H1 (cell line): ENCODE measurements around the gene PITX1. TPM values are rescaled to one million over a fixed set of nuclear protein-coding genes. Genes with fewer than 3 reads are reported as not detected.

Experiments
- CTCF ChIA-PET: fragments of 300-600 bp; sonication (Branson Sonifier 250); formaldehyde crosslinking; loops from one replicate; lab custom pipeline; 2021; ENCODE audit not compliant: partially characterized antibody; lab: Charles Lee
- POLR2A ChIA-PET: fragments of 300-600 bp; sonication (Branson Sonifier 250); formaldehyde crosslinking; loops from one replicate; lab custom pipeline; 2021; ENCODE audit warnings: inconsistent platforms; ENCODE audit not compliant: partially characterized antibody; lab: Charles Lee
- DNase-seq, 2 experiments: peaks; one replicate each; pipeline versions ENCODE4 v3.0.0 to v3.0.0-alpha.2; 2010 to 2022; ENCODE audit warnings: low spot score in 2 of 2, low read depth in 1 of 2, mixed read lengths in 1 of 2
- FAIRE-seq: peaks from 2 replicates; lab custom pipeline; 2011; peaks lifted over from hg19 to GRCh38; lab: Jason Lieb, UNC
- H2AFZ ChIP-seq: 2 replicates; pipeline ENCODE4 v1.8.1; 2012; ENCODE audit warnings: low read length, inconsistent platforms
- H2AK5ac ChIP-seq: 2 replicates; pipeline ENCODE4 v1.6.1; 2013; ENCODE audit warnings: low read depth, low read length
- H2BK120ac ChIP-seq: replicated peaks from 2 replicates; pipeline ENCODE3; 2013; ENCODE audit warnings: low read depth, low read length, inconsistent platforms
- H2BK12ac ChIP-seq: 2 replicates; pipeline ENCODE4 v1.6.1; 2013; ENCODE audit warnings: low read depth, low read length
- H2BK15ac ChIP-seq: 2 replicates; pipeline ENCODE4 v1.6.1; 2013; ENCODE audit warnings: low read length
- H2BK20ac ChIP-seq: 2 replicates; pipeline ENCODE4 v1.6.1; 2013; ENCODE audit warnings: low read length
- H2BK5ac ChIP-seq: 2 replicates; pipeline ENCODE4 v1.6.1; 2013; ENCODE audit warnings: low read depth, low read length
- H3K14ac ChIP-seq: 2 replicates; pipeline ENCODE4 v1.6.1; 2013; ENCODE audit warnings: inconsistent platforms; ENCODE audit not compliant: insufficient read length
- H3K18ac ChIP-seq: 2 replicates; pipeline ENCODE4 v1.6.1; 2013; ENCODE audit warnings: low read length; ENCODE audit errors: extremely low read depth
- H3K23ac ChIP-seq: 2 replicates; pipeline ENCODE4 v1.6.1; 2013; ENCODE audit warnings: inconsistent platforms; ENCODE audit not compliant: insufficient read length
- H3K23me2 ChIP-seq: 2 replicates; pipeline ENCODE4 v1.6.1; 2013; ENCODE audit warnings: low read depth, low read length
- H3K27ac ChIP-seq: 2 replicates; pipeline ENCODE4 v1.6.1; 2011; ENCODE audit warnings: low read depth, low read length, inconsistent platforms
- H3K27me3 ChIP-seq, 4 experiments: replicated peaks in 1 of 4; 1 replicate in 1 of 4; 2 replicates in 3 of 4; pipeline versions ENCODE4 v1.6.1 to v1.8.1; 2011 to 2013; ENCODE audit warnings: low read length in 3 of 4, mild to moderate bottlenecking in 3 of 4, inconsistent platforms in 2 of 4, mixed read lengths in 2 of 4, moderate library complexity in 1 of 4; ENCODE audit not compliant: control insufficient read depth in 3 of 4, insufficient read depth in 3 of 4; ENCODE audit errors: extremely low read depth in 1 of 4
- H3K36me3 ChIP-seq, 4 experiments: 2 replicates each; pipeline versions ENCODE4 v1.6.1 to v1.8.1; 2011 to 2013; ENCODE audit warnings: mild to moderate bottlenecking in 4 of 4, low read length in 3 of 4, moderate library complexity in 2 of 4, control low read depth in 1 of 4, inconsistent platforms in 1 of 4; ENCODE audit not compliant: insufficient read depth in 4 of 4, control insufficient read depth in 2 of 4
- H3K4ac ChIP-seq: replicated peaks from 2 replicates; pipeline ENCODE3; 2013; ENCODE audit warnings: low read length, low read depth, mixed read lengths, inconsistent platforms; ENCODE audit not compliant: insufficient read length
- H3K4me1 ChIP-seq, 4 experiments: replicated peaks in 1 of 4; 1 replicate in 1 of 4; 2 replicates in 3 of 4; pipeline versions ENCODE4 v1.6.1 to v1.8.1; 2011 to 2013; ENCODE audit warnings: low read length in 3 of 4, inconsistent platforms in 2 of 4, mixed read lengths in 1 of 4; ENCODE audit not compliant: insufficient read depth in 4 of 4, control insufficient read depth in 3 of 4
- H3K4me2 ChIP-seq, 2 experiments: 2 replicates each; pipeline versions ENCODE4 v1.6.1 to v1.8.1; 2011 to 2013; ENCODE audit warnings: low read depth in 2 of 2, low read length in 2 of 2, control low read depth in 1 of 2, inconsistent platforms in 1 of 2, mild to moderate bottlenecking in 1 of 2; ENCODE audit not compliant: insufficient read depth in 1 of 2
- H3K4me3 ChIP-seq, 4 experiments: fragments of 200-600, 300-600 bp in 1 of 4; sonication (generic), shearing (Covaris generic), sonication (Bioruptor Twin) in 1 of 4; 2 replicates each; pipeline versions ENCODE4 v1.5.1 to v1.8.1; 2011 to 2016; ENCODE audit warnings: low read length in 4 of 4, low read depth in 3 of 4, control low read depth in 2 of 4, inconsistent platforms in 2 of 4, mild to moderate bottlenecking in 2 of 4, mixed read lengths in 1 of 4, moderate library complexity in 1 of 4; ENCODE audit not compliant: insufficient read depth in 2 of 4; ENCODE audit errors: extremely low read depth in 1 of 4
- H3K56ac ChIP-seq: replicated peaks from 2 replicates; pipeline ENCODE3; 2013; ENCODE audit warnings: low read depth, mild to moderate bottlenecking, mixed read lengths, low read length, inconsistent platforms; ENCODE audit not compliant: insufficient read length
- H3K79me1 ChIP-seq: 2 replicates; pipeline ENCODE4 v1.6.1; 2013; ENCODE audit warnings: low read depth, low read length, control low read depth
- H3K79me2 ChIP-seq, 2 experiments: 2 replicates each; pipeline versions ENCODE4 v1.6.1 to v1.8.1; 2012 to 2013; ENCODE audit warnings: low read length in 2 of 2, mild to moderate bottlenecking in 2 of 2, inconsistent platforms in 1 of 2; ENCODE audit not compliant: insufficient read depth in 2 of 2, control insufficient read depth in 1 of 2
- H3K9ac ChIP-seq, 4 experiments: replicated peaks in 1 of 4; 1 replicate in 1 of 4; 2 replicates in 3 of 4; pipeline versions ENCODE4 v1.6.1 to v1.8.1; 2011 to 2013; ENCODE audit warnings: low read depth in 3 of 4, low read length in 3 of 4, control low read depth in 2 of 4, mild to moderate bottlenecking in 2 of 4, moderate library complexity in 2 of 4, inconsistent platforms in 1 of 4; ENCODE audit errors: extremely low read depth in 1 of 4
- H3K9me3 ChIP-seq, 2 experiments: 2 replicates each; pipeline versions ENCODE4 v1.6.1 to v1.8.1; 2012 to 2013; ENCODE audit warnings: mild to moderate bottlenecking in 2 of 2, moderate library complexity in 2 of 2, control low read depth in 1 of 2, inconsistent platforms in 1 of 2, low read depth in 1 of 2, low read length in 1 of 2, mixed read lengths in 1 of 2; ENCODE audit not compliant: insufficient read depth in 2 of 2
- H4K20me1 ChIP-seq, 2 experiments: replicated peaks in 1 of 2; 2 replicates each; pipeline versions ENCODE3 to v1.8.1; 2011 to 2013; ENCODE audit warnings: inconsistent platforms in 2 of 2, low read length in 2 of 2, mild to moderate bottlenecking in 1 of 2; ENCODE audit not compliant: insufficient read depth in 2 of 2, control insufficient read depth in 1 of 2
- H4K5ac ChIP-seq: 2 replicates; pipeline ENCODE4 v1.6.1; 2013; ENCODE audit warnings: low read length, low read depth, mixed read lengths, inconsistent platforms; ENCODE audit not compliant: insufficient read length
- H4K8ac ChIP-seq: 2 replicates; pipeline ENCODE4 v1.8.0; 2013; ENCODE audit warnings: mild to moderate bottlenecking, moderate library complexity, low read length, inconsistent platforms; ENCODE audit not compliant: insufficient read depth; ENCODE audit errors: extremely low read depth
- H4K91ac ChIP-seq: replicated peaks from 2 replicates; pipeline ENCODE3; 2013; ENCODE audit warnings: low read length, mixed read lengths, inconsistent platforms; ENCODE audit not compliant: insufficient read length
- ASH2L ChIP-seq: fragments of 200-600, 300-600 bp; sonication (generic); IDR thresholded peaks from one replicate; pipeline ENCODE4 v1.7.1; 2017; ENCODE audit warnings: low read length
- BRCA1 ChIP-seq: IDR thresholded peaks from 2 replicates; pipeline ENCODE4 v1.6.1; 2012; ENCODE audit warnings: low read depth, low read length, improper control_type of control experiment
- FOSL1 ChIP-seq: IDR thresholded peaks from 2 replicates; pipeline ENCODE4 v1.6.1; 2011; ENCODE audit warnings: mild to moderate bottlenecking, low read depth, low read length, moderate library complexity; ENCODE audit not compliant: insufficient read depth
- GABPA ChIP-seq: IDR thresholded peaks from 2 replicates; pipeline ENCODE4 v1.6.1; 2011; ENCODE audit warnings: mild to moderate bottlenecking, low read length, moderate library complexity, borderline replicate concordance; ENCODE audit not compliant: insufficient read depth
- GTF2F1 ChIP-seq: IDR thresholded peaks from 2 replicates; pipeline ENCODE4 v1.6.1; 2012; ENCODE audit warnings: low read depth, low read length, improper control_type of control experiment, borderline replicate concordance
- HDAC2 ChIP-seq, 2 experiments: fragments of 300-600 bp in 1 of 2; sonication (generic) in 1 of 2; IDR thresholded peaks; 2 replicates each; pipeline ENCODE4 v1.6.1; 2011 to 2012; ENCODE audit warnings: low read depth in 2 of 2, low read length in 2 of 2, mild to moderate bottlenecking in 2 of 2, moderate library complexity in 2 of 2, borderline replicate concordance in 1 of 2, inconsistent platforms in 1 of 2
- JUND ChIP-seq: IDR thresholded peaks from 2 replicates; pipeline ENCODE4 v1.6.1; 2011; ENCODE audit warnings: mild to moderate bottlenecking, improper control_type of control experiment, low read length
- KDM5A ChIP-seq: fragments of 200-600 bp; IDR thresholded peaks from 2 replicates; pipeline ENCODE4 v1.7.1; 2012; ENCODE audit warnings: mild to moderate bottlenecking, low read length, inconsistent platforms, mixed read lengths
- NANOG ChIP-seq: IDR thresholded peaks from 2 replicates; pipeline ENCODE4 v1.6.1; 2011; ENCODE audit warnings: low read length, low read depth, mild to moderate bottlenecking, inconsistent platforms; ENCODE audit not compliant: insufficient read depth, poor library complexity, severe bottlenecking
- POLR2AphosphoS5 ChIP-seq: IDR thresholded peaks from 2 replicates; pipeline ENCODE4 v1.6.1; 2011; ENCODE audit warnings: low read depth, low read length
- SAP30 ChIP-seq: fragments of 300-600 bp; sonication (generic); IDR thresholded peaks from 2 replicates; pipeline ENCODE4 v1.7.1; 2012; ENCODE audit warnings: low read length, moderate library complexity, mild to moderate bottlenecking, inconsistent platforms; ENCODE audit not compliant: insufficient read depth, insufficient replicate concordance
- YY1 ChIP-seq: IDR thresholded peaks from 2 replicates; pipeline ENCODE4 v1.6.1; 2011; ENCODE audit warnings: low read depth, mild to moderate bottlenecking, low read length
- ZNF274 ChIP-seq: IDR thresholded peaks from 2 replicates; pipeline ENCODE4 v1.7.0; 2012; ENCODE audit warnings: low read length, borderline replicate concordance; ENCODE audit errors: extremely low read depth
- WGBS, 2 experiments: shearing (Covaris generic) in 1 of 2; methylation state at CpG; one replicate each; pipeline versions ENCODE4 v1.1.6 to v1.1.7; 2013 to 2015; ENCODE audit warnings: low lambda C conversion rate in 2 of 2, mixed read lengths in 2 of 2, inconsistent platforms in 1 of 2, low coverage in 1 of 2, missing lambda C conversion rate in 1 of 2; ENCODE audit not compliant: insufficient replicate concordance in 2 of 2, insufficient coverage in 1 of 2, insufficient read length in 1 of 2; ENCODE audit errors: extremely low coverage in 1 of 2, missing lambda C conversion rate in 1 of 2; 5-methylcytosine and 5-hydroxymethylcytosine counted together
- polyA plus RNA-seq, 7 experiments: library from polyadenylated mRNA; depleted of rRNA in 3 of 7; stranded (reverse) in 5 of 7; unstranded in 2 of 7; fragments of >200 nt in 5 of 7; fragments of 200-250 nt in 2 of 7; gene quantifications; 1 replicate in 5 of 7; 2 replicates in 1 of 7; 4 replicates in 1 of 7; pipeline versions ENCODE4 v1.2.1 to v1.2.3, GENCODE V29; 2011 to 2013; ENCODE audit warnings: missing spikeins in 2 of 7, mixed read lengths in 2 of 7
- total RNA-seq: library from RNA; stranded (reverse); fragmentation: NEBNext Ultra II Directional; extraction: Animal tissue kit (Norgen Biotek cat#: 25700); gene quantifications from 2 replicates; pipeline ENCODE4 v1.2.1, GENCODE V29; 2021

The PITX1 gene
- total and polyA plus RNA-seq, 2 of the 8 experiments (the other 6 are each of a cell fraction or from before 2014, with no cell fraction given) = 0.03 TPM; not detected in 1

- Histone ChIP-seq H3K4ac (no peak overlapping the region), H3K14ac (no peak overlapping the region), H4K5ac (no peak overlapping the region), H2BK120ac (no peak overlapping the region), H2AFZ (no peak overlapping the region), H2BK15ac (no peak overlapping the region), H2BK20ac (no peak overlapping the region), H4K20me1 (no peaks in the 10 kb centered on the region), H3K56ac (no peak overlapping the region), H4K8ac (no peak overlapping the region), H3K9me3 (no peaks in the 10 kb centered on the region), H3K36me3 (no peaks in the 10 kb centered on the region), H2BK12ac (no peak overlapping the region), H3K18ac (no peak overlapping the region), H3K4me2 (no peak overlapping the region), H3K27me3 (no peaks in the 10 kb centered on the region; a peak in 1 of 7 replicates), H3K23me2 (no peaks in the 10 kb centered on the region), H3K27ac (no peak overlapping the region), H3K79me2 (no peaks in the 10 kb centered on the region), H3K23ac (no peak overlapping the region), H4K91ac (no peak overlapping the region), H3K79me1 (no peaks in the 10 kb centered on the region), H3K9ac (no peak overlapping the region), H3K4me1 (peaks cover 0 to 9% (median 4%) of the 10 kb centered on the region in 4 experiments; a peak in 4 of 7 replicates), H2AK5ac (no peak overlapping the region), H3K4me3 (no peak overlapping the region), H2BK5ac (no peak overlapping the region)
- 94% methylated on average over 2 of the region's 2 CpGs; no CpG with 5 or more reads in 1 of the 2 experiments for WGBS, 2 experiments
- CTCF ChIA-PET = no interaction called here
- TF ChIP-seq KDM5A (no peak), NANOG (no peak), ZNF274 (no peak), JUND (no peak), HDAC2 (IDR thresholded peaks at IDR 0.05; ENCODE audit: borderline replicate concordance in 1 of 2, low read depth in 2 of 2, low read length in 2 of 2) (no peak), BRCA1 (no peak), GABPA (no peak), YY1 (no peak), POLR2AphosphoS5 (no peak), ASH2L (no peak), GTF2F1 (no peak), FOSL1 (no peak), SAP30 (no peak)
- no peak for FAIRE-seq
- POLR2A ChIA-PET = no interaction called here
- no peak for DNase-seq
Observed at GRCh38 chr5:134994560-134995156, 39.4 kb downstream of the PITX1 start.
